Renal cortex interstitium (tissue), 11 donors: ENCODE results near the gene SSPN. TPM values are rescaled to one million over a fixed set of nuclear protein-coding genes. Genes with fewer than 3 reads are reported as not detected.
A peak's percentile ranks its signal among the peaks of the same experiment; 100 is the strongest.

Experiments used
- DNase-seq, 11 donors: peaks; one replicate each; pipeline ENCODE4 v3.0.0-alpha.2; 2013; ENCODE audit warnings: low read depth in 9 of 11, low spot score in 4 of 11; ENCODE audit errors: extremely low read depth in 1 of 11
- polyA plus RNA-seq, 3 donors: library from polyadenylated mRNA; unstranded; fragments of 120-200 nt; gene quantifications; one replicate each; pipeline ENCODE4 v1.2.1, GENCODE V29; 2013; ENCODE audit not compliant: insufficient read length in 3 of 3

The SSPN gene
- polyA plus RNA-seq, 3 donors: 14.2 to 17.7 (median 14.3) TPM

GRCh38 chr12:26172946-26173552 lies 22.3 kb upstream of the SSPN start:
- DNase-seq: peak in 1 of 11 donors; percentile 11

GRCh38 chr12:26176725-26177124 lies 18.6 kb upstream of the SSPN start:
- DNase-seq: no peak

- no peak for DNase-seq
These were observed 18.1 kb upstream of the SSPN start for GRCh38 chr12:26177283-26177682.

GRCh38 chr12:26179826-26180225 lies 15.5 kb upstream of the SSPN start:
- no peak for DNase-seq

- DNase-seq: no peak
These were observed 13.0 kb upstream of the SSPN start for GRCh38 chr12:26182377-26182776.

GRCh38 chr12:26185532-26186320 lies 9.6 kb upstream of the SSPN start:
- no peak for DNase-seq

- DNase-seq: no peak
These were observed 8.2 kb upstream of the SSPN start for GRCh38 chr12:26187014-26187798.

GRCh38 chr12:26188127-26188526 lies 7.2 kb upstream of the SSPN start:
- no peak for DNase-seq

- DNase-seq: no peak
These were observed 6.7 kb upstream of the SSPN start for GRCh38 chr12:26188641-26189040.

- DNase-seq: no peak
These were observed 3.2 kb upstream of the SSPN start for GRCh38 chr12:26192142-26192541.

GRCh38 chr12:26193539-26193938 lies 1.8 kb upstream of the SSPN start:
- no peak for DNase-seq

GRCh38 chr12:26195641-26196420 lies 458 bp downstream of the SSPN start:
- peak in 8 of 11 donors; percentile 27 to 65 (median 42) for DNase-seq

GRCh38 chr12:26196421-26196716 lies 996 bp downstream of the SSPN start:
- DNase-seq: no peak

GRCh38 chr12:26197832-26198231 lies 2.5 kb downstream of the SSPN start:
- DNase-seq: no peak

- no peak for DNase-seq
These were observed 3.4 kb downstream of the SSPN start for GRCh38 chr12:26198742-26199141.

GRCh38 chr12:26203167-26203780 lies 7.9 kb downstream of the SSPN start:
- no peak for DNase-seq

- DNase-seq: no peak
These were observed 9.4 kb downstream of the SSPN start for GRCh38 chr12:26204612-26205289.

- DNase-seq: no peak
These were observed 9.9 kb downstream of the SSPN start for GRCh38 chr12:26205298-26205697.

GRCh38 chr12:26205941-26206340 lies 10.6 kb downstream of the SSPN start:
- no peak for DNase-seq
